NT2/D1 (cell line): ENCODE data around the gene EFR3B.

ENCODE experiments used
- SUZ12 ChIP-seq: IDR thresholded peaks from 2 replicates; pipeline ENCODE4 v1.6.1; 2011; ENCODE audit not compliant: insufficient read length, insufficient read depth; ENCODE audit errors: extremely low read depth
- YY1 ChIP-seq: IDR thresholded peaks from 2 replicates; pipeline ENCODE4 v1.6.1; 2011; ENCODE audit not compliant: insufficient read length, insufficient read depth
- ZNF274 ChIP-seq: IDR thresholded peaks from 2 replicates; pipeline ENCODE4 v1.6.1; 2011; ENCODE audit warnings: mild to moderate bottlenecking, low read depth, low read length

- TF ChIP-seq SUZ12 = no peak
- no peak for TF ChIP-seq YY1
- TF ChIP-seq ZNF274 = no peak
These were observed 89.3 kb downstream of the EFR3B start for GRCh38 chr2:25131253-25131566.
